ENCODE measurements around the gene SAFB2.
A peak's percentile ranks its signal among the peaks of the same experiment; 100 is the strongest.

SAFB2 gene

DNA sequence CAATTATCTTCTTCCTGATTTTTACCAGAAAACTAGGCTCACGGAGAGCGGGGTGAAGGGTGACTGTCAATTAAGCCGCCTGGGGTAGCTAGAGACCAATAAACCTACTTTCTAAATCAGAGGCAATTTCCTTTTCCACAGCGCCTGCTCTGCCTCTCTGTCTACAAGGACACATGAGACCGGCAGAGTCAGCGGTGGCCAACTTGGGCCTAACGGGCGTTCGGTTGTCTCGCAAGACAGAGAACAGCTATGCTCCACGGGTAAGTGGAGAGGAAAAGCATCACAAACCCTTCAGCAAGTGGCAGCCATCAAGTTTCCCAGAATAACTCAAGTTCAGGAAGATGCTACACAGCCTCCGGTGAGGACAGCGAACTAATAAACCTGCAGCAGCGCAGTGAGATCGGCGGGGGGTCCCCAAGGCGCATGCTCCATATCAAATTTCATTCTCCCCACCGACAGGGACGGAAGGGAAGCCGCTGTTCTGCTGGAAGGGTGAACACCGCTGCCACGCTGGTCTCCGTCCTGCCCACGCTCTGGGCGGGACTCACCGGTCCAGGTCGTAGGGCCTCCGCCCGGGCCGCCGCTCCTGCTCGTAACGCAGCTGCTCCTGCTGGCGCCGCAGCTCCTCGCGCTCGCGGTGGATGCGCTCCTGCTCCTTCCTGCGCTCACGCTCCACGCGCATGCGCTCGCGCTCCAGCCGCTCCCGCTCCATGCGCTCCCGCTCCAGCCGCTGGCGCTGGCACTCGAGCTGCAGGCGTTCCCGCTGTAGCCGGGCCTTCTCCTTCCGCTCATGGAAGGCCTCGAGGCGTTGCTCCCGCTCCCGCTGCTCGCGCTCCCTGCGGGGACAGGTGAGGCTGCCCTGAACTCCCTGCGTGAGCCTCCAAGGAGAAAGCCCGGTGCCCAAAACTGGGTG lies 29.0 kb downstream of the SAFB2 start:
- no peak overlapping the region for H3K9ac ChIP-seq (ENCODE audit: low read length)
- no peak overlapping the region for H3K27ac ChIP-seq (ENCODE audit: low read depth, low read length)
- no peak overlapping the region for H3K4me3 ChIP-seq (ENCODE audit: low read length)
- H3K27me3 ChIP-seq (ENCODE audit: control insufficient read depth, insufficient read depth, low read length), result no peaks in the 10 kb centered on the region
- H3K4me1 ChIP-seq (ENCODE audit: control insufficient read depth, insufficient read depth, low read length), result no peaks in the 10 kb centered on the region
- peaks cover 73% of the 10 kb centered on the region for H3K36me3 ChIP-seq (ENCODE audit: control insufficient read depth, insufficient read depth, low read length)

DNA sequence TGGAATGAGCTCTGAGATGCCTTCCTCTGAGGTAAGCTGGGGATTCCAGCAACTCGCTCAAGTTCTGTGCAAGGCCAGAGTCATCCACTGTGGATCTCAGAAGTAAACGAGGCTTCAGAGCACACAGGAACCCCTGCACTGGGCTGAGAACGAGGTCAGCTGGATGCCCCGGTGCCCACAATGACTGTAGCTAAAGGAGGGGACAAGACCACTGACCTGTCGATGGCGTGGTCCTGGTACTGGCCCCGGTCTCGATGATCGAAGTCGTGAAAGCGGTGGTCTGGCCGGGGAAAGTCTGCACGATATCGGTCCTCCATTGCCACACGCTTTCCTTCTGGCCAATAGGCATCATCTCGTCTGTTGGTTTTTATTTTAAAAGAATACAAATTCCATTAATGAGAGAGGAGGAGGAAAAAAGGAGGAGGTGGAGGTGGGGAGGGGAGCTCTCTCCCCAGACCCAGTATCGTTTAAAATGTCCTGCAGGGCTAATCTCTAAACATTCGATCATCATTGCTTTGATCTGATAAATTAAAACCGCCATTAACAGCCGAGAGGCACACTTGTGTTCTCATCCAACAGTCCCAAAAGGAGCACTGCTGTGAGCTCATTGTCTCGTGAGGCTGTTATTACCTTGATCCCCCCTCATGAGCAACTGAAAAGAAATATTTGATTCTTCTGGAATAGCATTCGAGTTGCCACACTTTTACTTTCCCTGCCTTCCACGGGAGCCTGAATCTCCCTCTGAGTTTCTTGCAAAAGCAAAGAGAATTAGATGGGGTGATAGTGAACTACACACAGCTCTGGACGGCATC lies 29.8 kb downstream of the SAFB2 start:
- H3K9ac ChIP-seq (ENCODE audit: low read length), result no peak overlapping the region
- H3K36me3 ChIP-seq (ENCODE audit: control insufficient read depth, insufficient read depth, low read length), result peaks cover 70% of the 10 kb centered on the region
- no peaks in the 10 kb centered on the region for H3K4me1 ChIP-seq (ENCODE audit: control insufficient read depth, insufficient read depth, low read length)
- H3K4me3 ChIP-seq (ENCODE audit: low read length), result no peak overlapping the region
- H3K27me3 ChIP-seq (ENCODE audit: control insufficient read depth, insufficient read depth, low read length), result no peaks in the 10 kb centered on the region
- no peak overlapping the region for H3K27ac ChIP-seq (ENCODE audit: low read depth, low read length)

- no peak overlapping the region for H3K9ac ChIP-seq (ENCODE audit: low read length)
- H3K27ac ChIP-seq (ENCODE audit: low read depth, low read length), result no peak overlapping the region
- H3K4me3 ChIP-seq (ENCODE audit: low read length), result no peak overlapping the region
- peaks cover 68% of the 10 kb centered on the region for H3K36me3 ChIP-seq (ENCODE audit: control insufficient read depth, insufficient read depth, low read length)
- no peaks in the 10 kb centered on the region for H3K27me3 ChIP-seq (ENCODE audit: control insufficient read depth, insufficient read depth, low read length)
- peaks cover 2% of the 10 kb centered on the region for H3K4me1 ChIP-seq (ENCODE audit: control insufficient read depth, insufficient read depth, low read length)
Observed at GRCh38 chr19:5591476-5591875, 31.1 kb downstream of the SAFB2 start.

GRCh38 chr19:5590865-5591154 lies 31.8 kb downstream of the SAFB2 start:
- no peak overlapping the region for H3K9ac ChIP-seq (ENCODE audit: low read length)
- H3K27ac ChIP-seq (ENCODE audit: low read depth, low read length), result no peak overlapping the region
- peaks cover 67% of the 10 kb centered on the region for H3K36me3 ChIP-seq (ENCODE audit: control insufficient read depth, insufficient read depth, low read length)
- H3K4me3 ChIP-seq (ENCODE audit: low read length), result no peak overlapping the region
- peaks cover 8% of the 10 kb centered on the region for H3K4me1 ChIP-seq (ENCODE audit: control insufficient read depth, insufficient read depth, low read length)
- no peaks in the 10 kb centered on the region for H3K27me3 ChIP-seq (ENCODE audit: control insufficient read depth, insufficient read depth, low read length)

GRCh38 chr19:5590151-5590864 lies 32.3 kb downstream of the SAFB2 start:
- peaks cover 13% of the 10 kb centered on the region for H3K4me1 ChIP-seq (ENCODE audit: control insufficient read depth, insufficient read depth, low read length)
- no peak overlapping the region for H3K27ac ChIP-seq (ENCODE audit: low read depth, low read length)
- peaks cover 63% of the 10 kb centered on the region for H3K36me3 ChIP-seq (ENCODE audit: control insufficient read depth, insufficient read depth, low read length)
- no peak overlapping the region for H3K4me3 ChIP-seq (ENCODE audit: low read length)
- no peaks in the 10 kb centered on the region for H3K27me3 ChIP-seq (ENCODE audit: control insufficient read depth, insufficient read depth, low read length)
- H3K9ac ChIP-seq (ENCODE audit: low read length), result no peak overlapping the region

- no peak overlapping the region for H3K27ac ChIP-seq (ENCODE audit: low read depth, low read length)
- peaks cover 51% of the 10 kb centered on the region for H3K36me3 ChIP-seq (ENCODE audit: control insufficient read depth, insufficient read depth, low read length)
Observed at GRCh38 chr19:5588906-5589676, 33.5 kb downstream of the SAFB2 start.

GRCh38 chr19:5588441-5588840 lies 34.1 kb downstream of the SAFB2 start:
- no peak overlapping the region for H3K4me3 ChIP-seq (ENCODE audit: low read length)
- no peak overlapping the region for H3K27ac ChIP-seq (ENCODE audit: low read depth, low read length)
- H3K4me1 ChIP-seq (ENCODE audit: control insufficient read depth, insufficient read depth, low read length), result peaks cover 16% of the 10 kb centered on the region
- no peak overlapping the region for H3K9ac ChIP-seq (ENCODE audit: low read length)
- H3K36me3 ChIP-seq (ENCODE audit: control insufficient read depth, insufficient read depth, low read length), result peaks cover 44% of the 10 kb centered on the region
- H3K27me3 ChIP-seq (ENCODE audit: control insufficient read depth, insufficient read depth, low read length), result no peaks in the 10 kb centered on the region

More at GRCh38 chr19:5588906-5589676, 33.5 kb downstream of the SAFB2 start:
- Histone ChIP-seq H3K4me1 (ENCODE audit: control insufficient read depth, insufficient read depth, low read length) (peaks cover 16% of the 10 kb centered on the region), H3K4me3 (ENCODE audit: low read length) (no peak overlapping the region), H3K9ac (ENCODE audit: low read length) (no peak overlapping the region), H3K27me3 (ENCODE audit: control insufficient read depth, insufficient read depth, low read length) (no peaks in the 10 kb centered on the region)

DNA sequence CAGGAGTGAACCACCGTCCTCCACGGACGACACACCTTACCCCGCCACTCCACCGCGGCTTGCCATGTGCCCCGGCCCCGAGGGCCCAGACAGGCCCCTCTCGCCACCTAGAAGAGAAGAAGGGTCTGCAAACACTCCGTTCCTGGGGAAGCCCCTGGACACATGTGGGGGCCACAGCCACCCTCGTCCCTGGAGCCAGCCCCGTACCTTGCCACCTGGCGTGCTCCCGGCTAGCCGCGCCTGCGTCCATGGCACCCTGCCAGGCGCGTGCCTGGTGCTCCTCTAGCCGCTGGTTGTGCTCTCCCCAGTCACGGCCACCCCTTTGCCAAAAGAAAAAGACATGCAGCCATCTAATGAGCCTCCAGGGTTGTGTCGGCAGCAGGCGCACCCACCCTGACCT lies 34.9 kb downstream of the SAFB2 start:
- Histone ChIP-seq H3K9ac (ENCODE audit: low read length) (no peak overlapping the region), H3K36me3 (ENCODE audit: control insufficient read depth, insufficient read depth, low read length) (peaks cover 37% of the 10 kb centered on the region), H3K4me3 (ENCODE audit: low read length) (no peak overlapping the region), H3K27ac (ENCODE audit: low read depth, low read length) (no peak overlapping the region), H3K27me3 (ENCODE audit: control insufficient read depth, insufficient read depth, low read length) (no peaks in the 10 kb centered on the region), H3K4me1 (ENCODE audit: control insufficient read depth, insufficient read depth, low read length) (peaks cover 16% of the 10 kb centered on the region)

GRCh38 chr19:5587071-5587455 lies 35.5 kb downstream of the SAFB2 start:
- no peaks in the 10 kb centered on the region for H3K27me3 ChIP-seq (ENCODE audit: control insufficient read depth, insufficient read depth, low read length)
- no peak overlapping the region for H3K9ac ChIP-seq (ENCODE audit: low read length)
- H3K4me3 ChIP-seq (ENCODE audit: low read length), result no peak overlapping the region
- H3K27ac ChIP-seq (ENCODE audit: low read depth, low read length), result no peak overlapping the region
- peaks cover 16% of the 10 kb centered on the region for H3K4me1 ChIP-seq (ENCODE audit: control insufficient read depth, insufficient read depth, low read length)
- peaks cover 31% of the 10 kb centered on the region for H3K36me3 ChIP-seq (ENCODE audit: control insufficient read depth, insufficient read depth, low read length)

GRCh38 chr19:5586300-5587070 lies 36.1 kb downstream of the SAFB2 start:
- H3K9ac ChIP-seq (ENCODE audit: low read length), result no peak overlapping the region
- H3K27ac ChIP-seq (ENCODE audit: low read depth, low read length), result peak overlapping the region; percentile 76
- H3K27me3 ChIP-seq (ENCODE audit: control insufficient read depth, insufficient read depth, low read length), result no peaks in the 10 kb centered on the region
- H3K4me1 ChIP-seq (ENCODE audit: control insufficient read depth, insufficient read depth, low read length), result peaks cover 16% of the 10 kb centered on the region
- no peak overlapping the region for H3K4me3 ChIP-seq (ENCODE audit: low read length)
- H3K36me3 ChIP-seq (ENCODE audit: control insufficient read depth, insufficient read depth, low read length), result peaks cover 25% of the 10 kb centered on the region

DNA sequence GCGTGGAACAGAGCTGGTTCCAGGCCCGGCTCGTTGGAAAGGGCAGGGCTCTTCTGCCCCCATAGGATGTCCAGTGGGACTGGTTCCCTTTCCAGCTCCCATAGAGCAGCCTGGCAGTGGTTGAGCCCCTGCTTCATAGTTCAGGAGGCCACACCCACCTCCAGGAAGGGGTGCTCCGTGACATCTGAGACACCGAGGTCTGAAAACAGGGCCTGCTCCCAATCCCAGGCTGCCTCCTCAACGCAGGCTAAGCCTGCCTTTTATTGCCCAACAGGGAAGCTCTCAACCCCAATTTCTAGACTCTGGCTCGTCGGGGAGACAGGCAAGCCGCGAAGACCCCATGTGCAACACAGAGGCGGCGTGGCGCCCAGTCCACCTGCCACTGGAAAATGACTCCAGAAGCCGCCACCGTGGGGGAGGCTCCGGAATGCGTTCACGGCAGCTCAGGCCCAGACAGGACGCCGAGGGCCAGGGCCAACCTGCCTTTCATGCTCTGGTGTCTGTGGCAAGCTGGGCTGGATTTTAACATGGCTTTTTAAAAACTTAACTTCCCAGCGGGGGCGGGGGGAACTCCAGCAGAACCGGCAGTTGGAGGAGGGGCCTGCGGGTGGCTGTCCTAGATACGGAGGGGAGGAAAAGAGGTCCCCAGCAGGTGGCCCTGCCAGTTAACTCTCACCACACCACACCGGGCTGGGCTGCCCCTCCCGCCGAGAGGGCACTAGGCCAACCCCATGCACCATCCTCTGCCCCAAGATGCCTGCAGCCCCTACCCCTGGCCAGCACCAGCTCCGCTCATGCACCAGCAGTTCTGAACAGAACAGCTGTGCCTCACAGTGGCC lies 36.9 kb downstream of the SAFB2 start:
- Histone ChIP-seq H3K9ac (ENCODE audit: low read length) (no peak overlapping the region), H3K4me1 (ENCODE audit: control insufficient read depth, insufficient read depth, low read length) (peaks cover 16% of the 10 kb centered on the region), H3K27me3 (ENCODE audit: control insufficient read depth, insufficient read depth, low read length) (no peaks in the 10 kb centered on the region), H3K36me3 (ENCODE audit: control insufficient read depth, insufficient read depth, low read length) (peaks cover 21% of the 10 kb centered on the region), H3K4me3 (ENCODE audit: low read length) (no peak overlapping the region), H3K27ac (ENCODE audit: low read depth, low read length) (peak overlapping the region; percentile 76)
